Neural crest cell (in vitro differentiated cells): ENCODE results near the gene GAS1. TPM values are rescaled to one million over a fixed set of nuclear protein-coding genes. Genes with fewer than 3 reads are reported as not detected.

Experiments used
- DNase-seq: peaks from one replicate; pipeline ENCODE4 v3.0.0; 2021; ENCODE audit warnings: low read depth, mixed read lengths, low spot score
- H3K27ac Mint-ChIP-seq: one replicate; pipeline ENCODE4 v1.8.0; 2021; ENCODE audit warnings: mild to moderate bottlenecking, mixed read lengths; ENCODE audit not compliant: unreplicated experiment
- H3K27me3 Mint-ChIP-seq: 2 replicates; pipeline ENCODE4 v1.8.0; 2021; ENCODE audit warnings: low read depth, mild to moderate bottlenecking, mixed read lengths
- H3K36me3 Mint-ChIP-seq: 2 replicates; pipeline ENCODE4 v1.8.0; 2021; ENCODE audit warnings: low read depth, mild to moderate bottlenecking, mixed read lengths
- H3K4me1 Mint-ChIP-seq: 2 replicates; pipeline ENCODE4 v1.8.0; 2021; ENCODE audit warnings: mixed read lengths
- H3K4me3 Mint-ChIP-seq: one replicate; pipeline ENCODE4 v1.8.0; 2021; ENCODE audit warnings: mild to moderate bottlenecking, mixed read lengths
- H3K9me3 Mint-ChIP-seq: 2 replicates; pipeline ENCODE4 v1.8.0; 2021; ENCODE audit warnings: mixed read lengths
- total RNA-seq: library from RNA; stranded (reverse); gene quantifications from 2 replicates; pipeline ENCODE4 v1.2.1, GENCODE V29; 2021
- TF ChIP-seq, protein P1 (sequence below): fragments of 200-600 bp; sonication (generic); conservative IDR thresholded peaks from 2 replicates; pipeline ENCODE4 v1.5.0; 2021; ENCODE audit warnings: antibody characterized with exemption, mild to moderate bottlenecking

GAS1 gene
- total RNA-seq, 1 donor from 2014 or later = 24.6 TPM

- Mint-ChIP-seq H3K27me3 (no peaks in the 10 kb centered on the region), H3K9me3 (no peaks in the 10 kb centered on the region), H3K4me3 (no peak overlapping the region), H3K27ac (no peak overlapping the region), H3K4me1 (peaks cover 7% of the 10 kb centered on the region), H3K36me3 (no peaks in the 10 kb centered on the region)
- DNase-seq = no peak
- TF ChIP-seq, protein P1, sequence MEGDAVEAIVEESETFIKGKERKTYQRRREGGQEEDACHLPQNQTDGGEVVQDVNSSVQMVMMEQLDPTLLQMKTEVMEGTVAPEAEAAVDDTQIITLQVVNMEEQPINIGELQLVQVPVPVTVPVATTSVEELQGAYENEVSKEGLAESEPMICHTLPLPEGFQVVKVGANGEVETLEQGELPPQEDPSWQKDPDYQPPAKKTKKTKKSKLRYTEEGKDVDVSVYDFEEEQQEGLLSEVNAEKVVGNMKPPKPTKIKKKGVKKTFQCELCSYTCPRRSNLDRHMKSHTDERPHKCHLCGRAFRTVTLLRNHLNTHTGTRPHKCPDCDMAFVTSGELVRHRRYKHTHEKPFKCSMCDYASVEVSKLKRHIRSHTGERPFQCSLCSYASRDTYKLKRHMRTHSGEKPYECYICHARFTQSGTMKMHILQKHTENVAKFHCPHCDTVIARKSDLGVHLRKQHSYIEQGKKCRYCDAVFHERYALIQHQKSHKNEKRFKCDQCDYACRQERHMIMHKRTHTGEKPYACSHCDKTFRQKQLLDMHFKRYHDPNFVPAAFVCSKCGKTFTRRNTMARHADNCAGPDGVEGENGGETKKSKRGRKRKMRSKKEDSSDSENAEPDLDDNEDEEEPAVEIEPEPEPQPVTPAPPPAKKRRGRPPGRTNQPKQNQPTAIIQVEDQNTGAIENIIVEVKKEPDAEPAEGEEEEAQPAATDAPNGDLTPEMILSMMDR = no peak
Observed at GRCh38 chr9:86921151-86921923, 26.0 kb downstream of the GAS1 start.

GRCh38 chr9:86918556-86918955 is 28.8 kb downstream of the GAS1 start:
- no peak overlapping the region for H3K27ac Mint-ChIP-seq
- H3K27me3 Mint-ChIP-seq = no peaks in the 10 kb centered on the region
- H3K4me1 Mint-ChIP-seq = peaks cover 6% of the 10 kb centered on the region
- H3K9me3 Mint-ChIP-seq = no peaks in the 10 kb centered on the region
- H3K4me3 Mint-ChIP-seq = no peak overlapping the region
- DNase-seq = no peak
- no peaks in the 10 kb centered on the region for H3K36me3 Mint-ChIP-seq
- TF ChIP-seq, protein P1 = no peak

DNA sequence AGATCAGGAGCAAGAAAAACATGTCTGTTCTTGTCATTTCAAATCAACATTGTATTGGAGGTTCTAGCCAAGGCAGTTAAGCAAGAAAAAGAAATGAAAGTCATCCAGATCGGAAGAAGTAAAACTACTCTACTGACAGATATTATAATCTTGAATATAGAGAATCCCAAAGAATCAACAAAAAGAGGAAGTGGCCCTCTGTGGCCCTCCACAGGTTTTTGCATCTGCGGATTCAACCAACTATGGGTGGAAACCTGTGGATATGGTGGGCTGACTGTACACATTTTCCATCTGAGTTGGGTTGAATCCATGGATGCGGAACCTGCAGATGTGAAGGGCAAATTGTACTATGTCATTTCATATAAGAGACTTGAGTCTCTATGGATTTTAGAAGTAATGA is 35.1 kb downstream of the GAS1 start:
- no peaks in the 10 kb centered on the region for H3K27me3 Mint-ChIP-seq
- no peak for DNase-seq
- H3K27ac Mint-ChIP-seq = no peak overlapping the region
- H3K36me3 Mint-ChIP-seq = no peaks in the 10 kb centered on the region
- peaks cover 4% of the 10 kb centered on the region for H3K9me3 Mint-ChIP-seq
- no peak overlapping the region for H3K4me3 Mint-ChIP-seq
- H3K4me1 Mint-ChIP-seq = no peaks in the 10 kb centered on the region
- TF ChIP-seq, protein P1 = no peak

DNA sequence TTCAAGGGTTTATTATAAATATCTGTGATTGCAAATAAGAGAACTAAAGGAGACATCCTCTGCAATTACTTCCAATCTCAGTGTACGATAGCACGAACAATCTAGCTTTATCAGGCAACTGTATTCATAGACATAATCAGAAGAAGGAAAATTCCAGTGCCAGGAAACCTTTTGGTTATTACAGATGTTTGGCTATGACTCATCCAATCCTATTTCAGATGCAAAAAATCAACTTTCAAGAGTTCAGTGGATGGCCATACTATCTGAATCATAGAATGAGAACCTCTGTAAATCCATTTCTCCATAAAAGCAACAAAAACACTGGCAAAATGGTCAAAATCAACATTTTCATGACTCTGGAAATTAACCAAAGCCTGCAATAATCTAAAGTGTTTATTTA is 37.9 kb downstream of the GAS1 start:
- Mint-ChIP-seq H3K4me1 (peaks cover 4% of the 10 kb centered on the region), H3K27ac (no peak overlapping the region), H3K9me3 (peaks cover 4% of the 10 kb centered on the region), H3K36me3 (no peaks in the 10 kb centered on the region), H3K4me3 (no peak overlapping the region), H3K27me3 (no peaks in the 10 kb centered on the region)
- TF ChIP-seq, protein P1 = no peak
- no peak for DNase-seq

- no peak for DNase-seq
- H3K36me3 Mint-ChIP-seq = no peaks in the 10 kb centered on the region
- H3K9me3 Mint-ChIP-seq = peaks cover 4% of the 10 kb centered on the region
- H3K4me1 Mint-ChIP-seq = peaks cover 12% of the 10 kb centered on the region
- no peaks in the 10 kb centered on the region for H3K27me3 Mint-ChIP-seq
- TF ChIP-seq, protein P1 = no peak
- no peak overlapping the region for H3K4me3 Mint-ChIP-seq
- H3K27ac Mint-ChIP-seq = peak overlapping the region; percentile 28
Observed at GRCh38 chr9:86908261-86908660, 39.0 kb downstream of the GAS1 start.
